HL-60 (cell line): ENCODE results near the gene ELFN2.

Source experiments
- POLR2AphosphoS5 ChIP-seq: IDR thresholded peaks from 2 replicates; pipeline ENCODE4 v1.6.1; 2012; ENCODE audit warnings: low read depth
- SPI1 ChIP-seq: IDR thresholded peaks from 2 replicates; pipeline ENCODE4 v1.6.1; 2012; ENCODE audit warnings: low read depth, mild to moderate bottlenecking, borderline replicate concordance
- TF ChIP-seq, protein P1 (sequence below): IDR thresholded peaks from one replicate; pipeline ENCODE4 v1.5.1; 2011; ENCODE audit warnings: low read length, control low read depth, inconsistent platforms; ENCODE audit not compliant: insufficient read depth
- TF ChIP-seq, protein P2 (sequence below): IDR thresholded peaks from 2 replicates; pipeline ENCODE4 v1.6.1; 2012; ENCODE audit warnings: low read depth; ENCODE audit not compliant: insufficient replicate concordance

DNA sequence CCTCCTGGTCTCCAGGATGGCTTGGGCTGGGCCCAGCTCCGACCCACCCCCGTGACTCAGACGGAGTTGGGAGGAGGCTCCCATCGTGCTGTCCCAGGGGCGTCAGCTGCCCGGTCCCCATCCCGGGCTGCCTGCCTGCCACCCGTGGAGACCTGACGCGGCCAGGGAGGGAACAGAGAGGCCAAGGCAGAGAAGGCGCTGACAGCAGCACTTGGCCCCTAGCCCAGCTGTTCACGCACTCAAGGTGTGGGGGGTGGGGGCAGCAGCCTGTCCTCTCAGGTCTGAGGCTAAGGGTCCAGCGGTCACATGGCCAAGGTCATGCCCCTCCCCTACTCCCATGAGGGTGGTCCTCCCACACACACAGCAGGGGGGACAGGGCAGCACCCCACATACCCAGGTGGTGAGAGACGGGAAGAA, 48.6 kb downstream of the ELFN2 start:
- TF ChIP-seq, protein P1, sequence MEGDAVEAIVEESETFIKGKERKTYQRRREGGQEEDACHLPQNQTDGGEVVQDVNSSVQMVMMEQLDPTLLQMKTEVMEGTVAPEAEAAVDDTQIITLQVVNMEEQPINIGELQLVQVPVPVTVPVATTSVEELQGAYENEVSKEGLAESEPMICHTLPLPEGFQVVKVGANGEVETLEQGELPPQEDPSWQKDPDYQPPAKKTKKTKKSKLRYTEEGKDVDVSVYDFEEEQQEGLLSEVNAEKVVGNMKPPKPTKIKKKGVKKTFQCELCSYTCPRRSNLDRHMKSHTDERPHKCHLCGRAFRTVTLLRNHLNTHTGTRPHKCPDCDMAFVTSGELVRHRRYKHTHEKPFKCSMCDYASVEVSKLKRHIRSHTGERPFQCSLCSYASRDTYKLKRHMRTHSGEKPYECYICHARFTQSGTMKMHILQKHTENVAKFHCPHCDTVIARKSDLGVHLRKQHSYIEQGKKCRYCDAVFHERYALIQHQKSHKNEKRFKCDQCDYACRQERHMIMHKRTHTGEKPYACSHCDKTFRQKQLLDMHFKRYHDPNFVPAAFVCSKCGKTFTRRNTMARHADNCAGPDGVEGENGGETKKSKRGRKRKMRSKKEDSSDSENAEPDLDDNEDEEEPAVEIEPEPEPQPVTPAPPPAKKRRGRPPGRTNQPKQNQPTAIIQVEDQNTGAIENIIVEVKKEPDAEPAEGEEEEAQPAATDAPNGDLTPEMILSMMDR: no peak
- TF ChIP-seq, protein P2, sequence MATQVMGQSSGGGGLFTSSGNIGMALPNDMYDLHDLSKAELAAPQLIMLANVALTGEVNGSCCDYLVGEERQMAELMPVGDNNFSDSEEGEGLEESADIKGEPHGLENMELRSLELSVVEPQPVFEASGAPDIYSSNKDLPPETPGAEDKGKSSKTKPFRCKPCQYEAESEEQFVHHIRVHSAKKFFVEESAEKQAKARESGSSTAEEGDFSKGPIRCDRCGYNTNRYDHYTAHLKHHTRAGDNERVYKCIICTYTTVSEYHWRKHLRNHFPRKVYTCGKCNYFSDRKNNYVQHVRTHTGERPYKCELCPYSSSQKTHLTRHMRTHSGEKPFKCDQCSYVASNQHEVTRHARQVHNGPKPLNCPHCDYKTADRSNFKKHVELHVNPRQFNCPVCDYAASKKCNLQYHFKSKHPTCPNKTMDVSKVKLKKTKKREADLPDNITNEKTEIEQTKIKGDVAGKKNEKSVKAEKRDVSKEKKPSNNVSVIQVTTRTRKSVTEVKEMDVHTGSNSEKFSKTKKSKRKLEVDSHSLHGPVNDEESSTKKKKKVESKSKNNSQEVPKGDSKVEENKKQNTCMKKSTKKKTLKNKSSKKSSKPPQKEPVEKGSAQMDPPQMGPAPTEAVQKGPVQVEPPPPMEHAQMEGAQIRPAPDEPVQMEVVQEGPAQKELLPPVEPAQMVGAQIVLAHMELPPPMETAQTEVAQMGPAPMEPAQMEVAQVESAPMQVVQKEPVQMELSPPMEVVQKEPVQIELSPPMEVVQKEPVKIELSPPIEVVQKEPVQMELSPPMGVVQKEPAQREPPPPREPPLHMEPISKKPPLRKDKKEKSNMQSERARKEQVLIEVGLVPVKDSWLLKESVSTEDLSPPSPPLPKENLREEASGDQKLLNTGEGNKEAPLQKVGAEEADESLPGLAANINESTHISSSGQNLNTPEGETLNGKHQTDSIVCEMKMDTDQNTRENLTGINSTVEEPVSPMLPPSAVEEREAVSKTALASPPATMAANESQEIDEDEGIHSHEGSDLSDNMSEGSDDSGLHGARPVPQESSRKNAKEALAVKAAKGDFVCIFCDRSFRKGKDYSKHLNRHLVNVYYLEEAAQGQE: no peak
- TF ChIP-seq POLR2AphosphoS5 (no peak), SPI1 (no peak)
